Ishikawa (cell line): Measurements from ENCODE around the gene SMYD4.

Experiments
- CEBPB ChIP-seq: IDR thresholded peaks from 2 replicates; pipeline ENCODE4 v1.6.1; 2012
- EGR1 ChIP-seq: IDR thresholded peaks from 2 replicates; pipeline ENCODE4 v1.6.1; 2012
- FOXM1 ChIP-seq: IDR thresholded peaks from 2 replicates; pipeline ENCODE4 v1.6.1; 2012; ENCODE audit warnings: low read depth, borderline replicate concordance
- RAD21 ChIP-seq: IDR thresholded peaks from 2 replicates; pipeline ENCODE4 v1.6.1; 2012; ENCODE audit warnings: low read depth
- TAF1 ChIP-seq: IDR thresholded peaks from 2 replicates; pipeline ENCODE4 v1.6.1; 2012; ENCODE audit warnings: low read depth, mild to moderate bottlenecking
- TCF12 ChIP-seq: IDR thresholded peaks from 2 replicates; pipeline ENCODE4 v1.6.1; 2012; ENCODE audit warnings: low read depth
- TEAD4 ChIP-seq: IDR thresholded peaks from 2 replicates; pipeline ENCODE4 v1.6.1; 2012
- TF ChIP-seq, protein P1 (sequence below): IDR thresholded peaks from 2 replicates; pipeline ENCODE4 v1.6.1; 2012
- TF ChIP-seq, protein P2 (sequence below): IDR thresholded peaks from 2 replicates; pipeline ENCODE4 v1.6.1; 2012; ENCODE audit warnings: low read depth, mild to moderate bottlenecking

DNA sequence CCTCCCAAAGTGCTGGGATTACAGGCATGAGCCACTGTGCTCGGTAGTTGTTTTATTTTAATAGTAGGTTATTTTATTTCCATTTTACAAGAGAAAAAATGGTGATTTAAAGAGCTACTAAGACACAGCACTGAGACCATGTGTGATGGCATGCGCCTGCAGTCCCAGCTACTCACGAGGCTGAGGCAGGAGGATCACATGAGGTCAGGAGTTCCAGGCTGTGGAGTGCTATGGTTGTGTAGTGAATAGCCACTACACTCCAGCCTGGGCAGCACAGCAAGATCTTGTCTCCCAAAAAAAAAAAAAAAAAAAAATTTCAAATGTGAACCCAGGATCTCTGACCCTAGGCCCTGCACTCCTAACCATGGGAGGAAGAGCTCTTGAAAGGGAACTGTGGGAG lies 64.1 kb downstream of the SMYD4 start:
- no peak for TF ChIP-seq RAD21
- TF ChIP-seq EGR1 = no peak
- TF ChIP-seq TCF12 = no peak
- no peak for TF ChIP-seq TAF1
- no peak for TF ChIP-seq TEAD4
- no peak for TF ChIP-seq FOXM1
- TF ChIP-seq, protein P1, sequence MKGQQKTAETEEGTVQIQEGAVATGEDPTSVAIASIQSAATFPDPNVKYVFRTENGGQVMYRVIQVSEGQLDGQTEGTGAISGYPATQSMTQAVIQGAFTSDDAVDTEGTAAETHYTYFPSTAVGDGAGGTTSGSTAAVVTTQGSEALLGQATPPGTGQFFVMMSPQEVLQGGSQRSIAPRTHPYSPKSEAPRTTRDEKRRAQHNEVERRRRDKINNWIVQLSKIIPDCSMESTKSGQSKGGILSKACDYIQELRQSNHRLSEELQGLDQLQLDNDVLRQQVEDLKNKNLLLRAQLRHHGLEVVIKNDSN = no peak
- no peak for TF ChIP-seq CEBPB
- TF ChIP-seq, protein P2, sequence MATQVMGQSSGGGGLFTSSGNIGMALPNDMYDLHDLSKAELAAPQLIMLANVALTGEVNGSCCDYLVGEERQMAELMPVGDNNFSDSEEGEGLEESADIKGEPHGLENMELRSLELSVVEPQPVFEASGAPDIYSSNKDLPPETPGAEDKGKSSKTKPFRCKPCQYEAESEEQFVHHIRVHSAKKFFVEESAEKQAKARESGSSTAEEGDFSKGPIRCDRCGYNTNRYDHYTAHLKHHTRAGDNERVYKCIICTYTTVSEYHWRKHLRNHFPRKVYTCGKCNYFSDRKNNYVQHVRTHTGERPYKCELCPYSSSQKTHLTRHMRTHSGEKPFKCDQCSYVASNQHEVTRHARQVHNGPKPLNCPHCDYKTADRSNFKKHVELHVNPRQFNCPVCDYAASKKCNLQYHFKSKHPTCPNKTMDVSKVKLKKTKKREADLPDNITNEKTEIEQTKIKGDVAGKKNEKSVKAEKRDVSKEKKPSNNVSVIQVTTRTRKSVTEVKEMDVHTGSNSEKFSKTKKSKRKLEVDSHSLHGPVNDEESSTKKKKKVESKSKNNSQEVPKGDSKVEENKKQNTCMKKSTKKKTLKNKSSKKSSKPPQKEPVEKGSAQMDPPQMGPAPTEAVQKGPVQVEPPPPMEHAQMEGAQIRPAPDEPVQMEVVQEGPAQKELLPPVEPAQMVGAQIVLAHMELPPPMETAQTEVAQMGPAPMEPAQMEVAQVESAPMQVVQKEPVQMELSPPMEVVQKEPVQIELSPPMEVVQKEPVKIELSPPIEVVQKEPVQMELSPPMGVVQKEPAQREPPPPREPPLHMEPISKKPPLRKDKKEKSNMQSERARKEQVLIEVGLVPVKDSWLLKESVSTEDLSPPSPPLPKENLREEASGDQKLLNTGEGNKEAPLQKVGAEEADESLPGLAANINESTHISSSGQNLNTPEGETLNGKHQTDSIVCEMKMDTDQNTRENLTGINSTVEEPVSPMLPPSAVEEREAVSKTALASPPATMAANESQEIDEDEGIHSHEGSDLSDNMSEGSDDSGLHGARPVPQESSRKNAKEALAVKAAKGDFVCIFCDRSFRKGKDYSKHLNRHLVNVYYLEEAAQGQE = no peak
